GM08714 (cell line): ENCODE results near the gene OGA.

Source experiments
- H3K4me3 ChIP-seq: fragments of 200-500 bp; sonication (Bioruptor generic); 2 replicates; pipeline ENCODE4 v1.5.1; 2014; ENCODE audit warnings: mild to moderate bottlenecking, low read length, inconsistent platforms
- ZNF274 ChIP-seq: IDR thresholded peaks from 2 replicates; pipeline ENCODE4 v1.6.1; 2012; ENCODE audit warnings: mild to moderate bottlenecking, low read depth, low read length

Gene OGA

GRCh38 chr10:101818119-101818871 lies at the start of gene OGA:
OGA (minus strand) TSS chr10:101818444; CDS start chr10:101818022, 422 bp downstream.
- peak within 1 kb of the TSS; percentile 88 for H3K4me3 ChIP-seq
- TF ChIP-seq ZNF274 = no peak

DNA sequence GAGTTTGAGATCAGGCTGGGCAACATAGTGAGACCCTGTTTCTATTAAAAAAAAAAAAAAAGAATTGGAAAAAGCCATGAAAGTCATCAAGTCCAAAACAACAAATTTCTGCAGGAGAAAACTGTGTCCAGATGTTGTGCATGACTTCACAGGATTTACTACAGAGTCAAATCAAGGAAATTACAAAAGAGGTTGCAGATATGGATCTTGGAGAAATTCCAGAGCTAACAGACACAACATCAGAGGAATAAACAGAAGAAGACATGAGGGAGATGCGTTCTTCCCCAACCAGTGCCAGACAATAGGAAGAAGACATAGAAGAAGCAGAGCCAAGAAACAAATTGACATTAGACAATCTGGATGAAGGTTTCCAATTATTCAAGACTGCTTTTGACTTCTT lies 49.7 kb upstream of the OGA start:
- TF ChIP-seq ZNF274 = no peak
- no peak overlapping the region for H3K4me3 ChIP-seq

- TF ChIP-seq ZNF274 = no peak
- no peak overlapping the region; the same call in 1 of the 2 replicates for H3K4me3 ChIP-seq
Observed at GRCh38 chr10:101859530-101859929, 41.3 kb upstream of the OGA start.

DNA sequence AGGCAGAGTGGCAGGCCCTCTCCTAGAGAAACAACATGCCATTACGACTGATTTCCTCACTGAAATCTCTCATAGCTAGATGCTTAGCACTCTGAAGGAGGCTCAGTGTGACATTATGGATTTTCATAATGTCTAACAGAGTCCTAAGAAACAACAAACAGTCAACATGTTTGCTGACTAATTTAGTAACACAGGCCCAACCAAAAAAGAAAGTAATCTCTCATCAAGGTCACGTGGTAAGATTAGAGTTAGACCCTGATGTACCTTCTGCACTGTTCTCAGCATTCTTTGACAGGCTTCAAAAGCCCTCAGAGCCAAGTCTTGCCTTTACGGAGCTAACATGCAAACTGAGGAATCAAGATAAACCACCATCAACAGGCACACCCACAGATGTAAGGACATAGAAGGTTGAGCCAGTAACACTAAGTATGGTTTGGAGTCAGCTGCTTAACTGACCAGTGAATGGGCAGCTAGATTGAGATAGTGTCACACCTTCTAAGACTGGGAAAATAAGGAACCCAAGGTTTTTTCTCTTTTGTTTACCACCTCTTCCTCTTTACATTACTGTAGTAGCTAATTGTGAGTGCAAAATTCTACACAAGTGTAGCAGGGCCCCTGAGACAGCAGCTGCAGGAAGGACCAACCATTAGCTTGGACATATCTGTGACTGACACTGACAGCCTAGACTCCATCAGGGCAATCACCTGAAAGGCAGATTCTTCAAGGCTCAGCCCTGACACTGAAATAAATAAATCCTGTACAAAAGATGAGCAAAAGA lies 40.7 kb upstream of the OGA start:
- no peak for TF ChIP-seq ZNF274
- no peak overlapping the region; the same call in 1 of the 2 replicates for H3K4me3 ChIP-seq

DNA sequence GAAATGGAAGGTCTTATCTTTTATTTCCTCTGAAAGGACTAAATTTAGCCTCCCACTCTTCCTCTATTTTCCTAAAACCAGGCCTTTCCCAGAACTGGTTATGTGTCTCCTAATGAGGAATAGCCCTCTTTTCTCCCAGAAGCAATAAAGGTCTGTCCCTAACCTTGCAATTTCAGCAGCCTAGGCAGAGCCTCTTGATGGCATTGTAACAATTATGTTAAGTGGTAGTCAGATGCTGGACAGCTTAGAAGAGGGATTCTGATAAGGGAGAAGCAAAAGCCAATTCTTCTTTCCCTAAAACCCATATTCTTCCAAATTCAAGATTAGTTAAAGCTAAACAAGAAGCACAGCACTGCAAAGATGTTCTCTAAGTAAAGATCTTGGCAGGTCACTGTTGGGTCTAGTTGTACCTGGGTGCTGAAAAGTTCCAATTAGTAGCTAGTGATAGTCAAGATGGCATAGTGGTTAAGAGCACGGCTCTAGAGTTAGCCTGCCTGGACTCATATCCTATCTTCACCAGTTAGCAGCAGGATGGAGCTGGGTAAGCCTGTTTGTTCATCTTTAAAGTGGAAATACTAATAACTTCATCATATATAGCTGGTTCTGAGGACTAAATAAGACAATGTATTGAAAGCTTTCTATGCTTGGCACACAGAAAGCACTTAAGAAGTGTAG lies 39.7 kb upstream of the OGA start:
- no peak for TF ChIP-seq ZNF274
- H3K4me3 ChIP-seq = no peak overlapping the region

- no peak overlapping the region for H3K4me3 ChIP-seq
- no peak for TF ChIP-seq ZNF274
Observed at GRCh38 chr10:101856626-101857025, 38.4 kb upstream of the OGA start.

GRCh38 chr10:101851411-101852116 lies 33.3 kb upstream of the OGA start:
- no peak for TF ChIP-seq ZNF274
- H3K4me3 ChIP-seq = no peak overlapping the region

DNA sequence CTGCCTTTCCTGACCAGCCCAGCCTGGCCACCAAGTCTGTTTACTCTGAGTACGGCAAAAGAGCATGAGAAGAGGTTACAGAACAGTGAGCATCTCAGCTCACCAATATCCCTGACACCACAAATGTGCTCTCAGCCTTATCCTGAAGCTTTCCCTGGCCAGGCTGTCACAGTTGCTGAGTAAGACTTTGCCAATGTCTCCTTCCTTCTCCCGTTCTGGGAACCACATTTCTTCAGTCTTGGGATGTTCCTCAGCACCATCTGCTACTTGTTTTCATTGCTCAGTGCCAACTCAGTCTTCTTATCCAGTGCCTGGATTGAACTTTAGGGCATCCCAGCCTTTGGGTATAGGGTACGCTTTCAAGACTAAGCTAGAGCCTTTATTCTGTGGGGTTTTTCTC lies 32.5 kb upstream of the OGA start:
- TF ChIP-seq ZNF274 = no peak
- no peak overlapping the region for H3K4me3 ChIP-seq

- H3K4me3 ChIP-seq = no peak overlapping the region
- TF ChIP-seq ZNF274 = no peak
Observed at GRCh38 chr10:101848894-101849351, 30.7 kb upstream of the OGA start.

- H3K4me3 ChIP-seq = no peak overlapping the region
- no peak for TF ChIP-seq ZNF274
Observed at GRCh38 chr10:101848408-101848807, 30.2 kb upstream of the OGA start.

DNA sequence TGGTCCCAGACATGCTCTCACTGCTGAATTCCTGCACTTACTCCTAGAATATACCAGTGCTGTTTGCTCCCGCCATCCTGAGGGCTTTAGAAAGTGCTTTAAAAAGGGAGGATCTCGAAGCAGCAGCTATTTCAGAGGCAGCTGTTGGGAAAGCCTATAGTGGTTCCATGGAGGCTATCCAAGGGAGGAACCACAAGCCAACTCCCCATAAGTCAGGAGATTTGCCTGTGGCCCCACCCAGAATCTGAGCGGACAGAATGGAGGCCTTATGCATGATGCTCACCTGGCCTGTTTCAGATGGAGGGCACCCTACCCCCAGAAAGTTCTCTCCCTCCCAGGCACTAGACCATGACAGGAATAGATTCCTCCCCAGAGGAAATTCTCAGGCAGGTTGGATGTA lies 27.6 kb upstream of the OGA start:
- TF ChIP-seq ZNF274 = no peak
- no peak overlapping the region for H3K4me3 ChIP-seq

- H3K4me3 ChIP-seq = no peak within 1 kb of the TSS
- no peak for TF ChIP-seq ZNF274
Observed at GRCh38 chr10:101843032-101844021, 25.1 kb upstream of the OGA start, which contains the start of gene KCNIP2. KCNIP2 (minus strand) TSS chr10:101843800; CDS start chr10:101843568, 232 bp downstream.

- TF ChIP-seq ZNF274 = no peak
- no peak overlapping the region for H3K4me3 ChIP-seq
Observed at GRCh38 chr10:101841826-101842225, 23.6 kb upstream of the OGA start.
